ENCODE measurements around the gene MBTD1.
A peak's percentile ranks its signal among the peaks of the same experiment; 100 is the strongest.
"Not testable (repeated sequence)": the region's sequence is repeated elsewhere in the genome, so short reads cannot be mapped to it uniquely, and the experiment has no call there.

MBTD1 gene

GRCh38 chr17:51259564-51260236 is at the start of gene MBTD1:
Gene MBTD1, minus strand, starts transcription at chr17:51260049. Its CDS starts 34,888 bp downstream, at chr17:51225161.
- FAIRE-seq = peak; percentile 13

- no peak for FAIRE-seq
Observed at GRCh38 chr17:51305182-51305581, 45.3 kb upstream of the MBTD1 start.

DNA sequence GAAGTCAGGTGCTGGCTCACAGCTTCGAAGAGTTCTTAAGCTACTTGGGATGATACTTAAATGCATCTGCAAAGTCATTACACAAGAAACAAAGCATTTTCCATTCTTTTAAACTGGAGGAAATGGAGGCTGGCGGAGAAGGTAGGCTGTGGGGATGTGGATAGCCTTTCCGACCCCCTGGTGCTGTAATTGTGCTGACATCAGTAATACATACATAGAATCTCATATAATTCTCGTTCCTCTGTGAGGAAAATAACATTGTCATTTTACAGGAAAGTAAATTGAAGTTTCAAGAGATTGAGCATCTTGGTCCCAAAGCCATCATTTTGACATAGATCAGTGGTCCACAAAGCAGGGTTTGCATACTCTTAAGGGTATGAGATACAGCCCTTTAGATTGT is 40.0 kb upstream of the MBTD1 start:
- no peak for FAIRE-seq

DNA sequence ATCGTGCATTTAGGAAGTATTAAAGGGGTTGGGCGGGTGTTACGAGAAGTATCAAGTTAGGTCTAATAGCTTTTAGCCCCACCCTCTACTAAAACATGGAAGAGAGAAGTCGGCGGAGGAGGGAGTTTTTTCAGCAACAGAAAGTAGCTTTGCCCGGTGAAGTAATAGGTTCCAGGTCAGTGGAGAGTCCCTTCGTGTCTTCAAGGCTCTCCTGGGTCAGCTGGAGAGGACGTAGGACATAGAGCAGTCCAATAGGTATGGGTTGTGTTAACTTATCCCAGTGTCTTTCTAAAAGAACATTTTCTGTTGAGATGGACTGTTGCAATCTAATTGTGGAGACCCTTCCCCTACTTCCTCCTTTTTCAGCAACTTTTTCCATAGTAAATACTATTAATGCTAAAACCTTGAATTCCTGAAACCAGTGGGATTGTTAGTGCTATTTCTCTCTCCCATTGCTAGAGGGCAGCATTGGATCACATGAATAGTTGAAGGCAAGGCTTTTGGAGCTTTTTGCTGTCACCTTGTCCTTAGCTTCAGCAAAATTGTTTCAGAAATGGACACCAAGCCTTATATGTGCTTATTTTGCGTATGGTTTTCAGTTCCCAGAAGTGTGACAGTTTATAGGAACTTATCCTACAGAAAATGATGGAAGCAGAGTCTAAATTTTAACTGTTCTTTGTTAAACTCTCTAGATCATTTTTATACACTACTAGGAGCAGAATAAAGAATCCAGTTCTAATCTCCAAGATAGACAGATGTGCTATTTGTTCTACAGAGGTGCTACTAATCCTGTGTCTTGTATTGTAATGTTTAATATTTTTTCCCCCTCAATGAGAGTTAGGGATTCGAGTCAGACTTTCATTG is 38.9 kb upstream of the MBTD1 start:
- FAIRE-seq = peak; percentile 96

GRCh38 chr17:51294338-51294737 is 34.5 kb upstream of the MBTD1 start:
- FAIRE-seq = not testable (repeated sequence)

DNA sequence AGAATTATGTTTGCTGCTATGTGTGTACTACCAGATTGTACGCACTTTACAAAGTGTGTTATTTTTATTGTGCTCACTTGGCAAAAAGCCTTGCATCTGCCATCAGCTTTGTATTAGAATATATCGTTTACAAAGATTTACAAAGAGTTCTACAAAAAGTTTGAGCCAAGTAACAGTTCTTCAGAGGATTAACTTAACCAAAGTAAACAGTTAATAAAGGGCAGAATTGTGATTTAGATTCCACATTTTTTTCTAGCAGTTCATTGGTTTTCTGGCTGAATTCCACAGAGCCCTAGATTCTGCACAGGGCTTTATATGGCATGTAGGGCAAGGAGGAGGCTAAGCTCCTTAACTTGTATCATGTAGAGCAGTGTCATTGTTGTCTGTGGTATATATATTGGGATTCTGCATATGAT is 29.9 kb upstream of the MBTD1 start:
- no peak for FAIRE-seq

DNA sequence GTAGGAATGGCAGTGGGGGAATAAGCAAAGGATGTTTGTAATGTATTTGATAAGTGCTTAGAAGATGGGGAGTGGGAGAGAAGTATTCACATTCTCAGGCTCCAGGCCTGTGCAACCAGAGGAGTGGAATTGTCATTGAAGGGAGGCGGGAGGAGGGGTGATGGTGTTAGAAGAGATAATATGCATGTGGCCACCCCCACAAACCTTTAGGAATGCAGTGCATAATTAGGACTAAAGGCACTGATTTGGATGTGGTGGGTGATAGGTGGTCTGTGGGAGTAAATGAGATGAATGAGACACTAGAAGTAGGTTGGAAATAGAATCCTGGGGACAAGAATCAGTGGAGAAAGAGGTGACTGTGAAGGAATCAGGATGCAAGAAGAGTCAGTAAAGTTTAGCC is 27.6 kb upstream of the MBTD1 start:
- no peak for FAIRE-seq

GRCh38 chr17:51279183-51279582 is 19.3 kb upstream of the MBTD1 start:
- FAIRE-seq = no peak

- FAIRE-seq = no peak
Observed at GRCh38 chr17:51275381-51275780, 15.5 kb upstream of the MBTD1 start.

GRCh38 chr17:51272812-51273211 is 13.0 kb upstream of the MBTD1 start:
- FAIRE-seq = no peak

- FAIRE-seq = no peak
Observed at GRCh38 chr17:51270636-51271035, 10.8 kb upstream of the MBTD1 start.

DNA sequence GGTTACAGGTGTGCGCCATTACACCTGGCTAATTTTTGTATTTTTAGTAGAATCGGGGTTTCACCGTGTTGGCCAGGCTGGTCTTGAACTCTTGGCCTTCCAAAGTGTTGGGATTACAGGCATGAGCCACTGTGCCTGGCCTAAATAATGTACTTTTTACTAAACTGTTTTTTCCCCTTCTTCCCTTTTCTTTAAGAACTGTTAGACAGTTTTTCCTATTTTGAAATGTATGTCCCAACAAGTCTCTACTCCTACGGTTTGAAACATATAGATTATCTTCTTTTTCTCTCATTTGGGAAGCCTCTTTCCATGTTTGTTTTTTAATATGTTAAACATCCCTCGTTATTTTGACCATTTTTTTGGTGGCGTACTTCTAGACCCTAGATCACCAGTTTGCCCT is 10.1 kb upstream of the MBTD1 start:
- FAIRE-seq = no peak

- FAIRE-seq = not testable (repeated sequence)
Observed at GRCh38 chr17:51264466-51264865, 4.6 kb upstream of the MBTD1 start.

GRCh38 chr17:51263006-51263405 is 3.2 kb upstream of the MBTD1 start:
- no peak for FAIRE-seq

DNA sequence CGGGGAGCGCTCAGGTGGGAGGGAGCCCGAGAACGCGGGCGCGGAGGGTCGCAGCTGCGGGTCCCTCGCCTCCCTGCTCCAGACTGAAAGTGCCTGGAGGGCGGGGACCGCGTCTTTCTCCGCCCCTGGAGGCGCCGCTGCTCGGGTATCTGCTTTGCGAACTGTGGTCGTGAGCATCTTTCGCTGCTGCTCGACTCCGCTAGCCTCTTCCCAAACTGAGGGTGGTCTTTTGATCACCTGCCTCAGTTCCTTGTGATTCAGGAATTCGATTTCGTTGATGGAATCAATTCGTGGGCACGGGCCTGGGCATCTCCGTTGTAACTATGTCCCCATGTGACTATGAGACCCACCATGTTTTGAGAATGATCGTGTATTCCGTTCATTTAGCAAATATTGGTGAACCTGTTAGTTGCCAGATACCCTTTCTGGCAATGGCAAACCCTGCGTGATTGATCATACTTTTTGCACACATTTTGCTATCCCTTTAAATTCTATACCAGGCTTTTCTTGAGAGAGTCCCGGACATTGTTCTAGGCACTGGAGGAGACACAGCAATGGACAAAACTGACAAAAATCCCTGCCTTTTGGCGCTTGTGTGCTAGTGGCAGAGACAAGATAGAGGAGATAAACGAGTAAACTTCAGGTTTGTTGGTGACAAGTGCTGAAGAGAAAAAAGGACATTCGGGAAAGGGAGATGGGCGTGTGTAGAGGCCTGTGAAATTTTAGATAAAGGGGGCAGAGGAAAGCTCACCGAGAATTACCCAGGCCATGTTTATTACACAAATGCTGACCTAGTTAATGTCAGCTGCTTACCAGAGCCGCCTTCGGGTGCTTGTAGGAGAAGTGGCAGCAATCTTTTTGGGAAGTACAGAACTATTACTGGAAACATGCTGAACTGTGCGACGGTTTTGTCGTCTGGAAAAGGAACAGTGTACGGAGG is 1.4 kb upstream of the MBTD1 start:
- no peak for FAIRE-seq

DNA sequence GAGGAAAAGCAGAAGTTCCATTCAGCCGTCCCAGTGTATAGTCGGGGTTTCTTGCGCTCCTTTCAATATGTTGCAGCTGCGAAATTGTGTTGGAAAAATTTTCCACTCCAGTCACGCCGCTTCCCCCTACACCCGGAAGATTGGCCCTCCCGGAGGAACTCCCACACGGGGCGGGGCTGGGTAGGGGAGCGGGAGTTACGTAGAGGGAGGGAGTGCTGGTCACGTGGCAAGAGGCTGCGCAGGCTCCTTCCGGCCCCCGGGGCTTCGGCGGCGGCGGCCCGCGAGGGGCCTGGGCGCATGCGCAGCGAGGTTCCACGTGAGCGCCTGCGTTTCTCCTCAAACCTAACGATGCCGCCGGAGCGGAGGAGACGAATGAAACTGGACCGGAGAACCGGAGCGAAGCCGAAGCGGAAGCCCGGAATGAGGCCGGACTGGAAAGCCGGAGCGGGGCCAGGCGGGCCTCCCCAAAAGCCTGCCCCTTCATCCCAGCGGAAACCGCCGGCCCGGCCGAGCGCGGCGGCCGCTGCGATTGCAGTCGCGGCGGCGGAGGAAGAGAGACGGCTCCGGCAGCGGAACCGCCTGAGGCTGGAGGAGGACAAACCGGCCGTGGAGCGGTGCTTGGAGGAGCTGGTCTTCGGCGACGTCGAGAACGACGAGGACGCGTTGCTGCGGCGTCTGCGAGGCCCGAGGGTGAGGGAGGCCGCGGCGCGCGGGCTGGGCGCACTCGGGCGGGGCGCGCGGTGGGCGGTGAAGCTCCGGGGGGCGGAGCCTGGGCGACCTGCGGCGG is 581 bp upstream of the MBTD1 start, which contains the start of gene UTP18:
Gene UTP18, plus strand, starts transcription at position 310 of the 787 bp plus-strand sequence. Its CDS starts 39 bp downstream, at position 349.
- FAIRE-seq = no peak

DNA sequence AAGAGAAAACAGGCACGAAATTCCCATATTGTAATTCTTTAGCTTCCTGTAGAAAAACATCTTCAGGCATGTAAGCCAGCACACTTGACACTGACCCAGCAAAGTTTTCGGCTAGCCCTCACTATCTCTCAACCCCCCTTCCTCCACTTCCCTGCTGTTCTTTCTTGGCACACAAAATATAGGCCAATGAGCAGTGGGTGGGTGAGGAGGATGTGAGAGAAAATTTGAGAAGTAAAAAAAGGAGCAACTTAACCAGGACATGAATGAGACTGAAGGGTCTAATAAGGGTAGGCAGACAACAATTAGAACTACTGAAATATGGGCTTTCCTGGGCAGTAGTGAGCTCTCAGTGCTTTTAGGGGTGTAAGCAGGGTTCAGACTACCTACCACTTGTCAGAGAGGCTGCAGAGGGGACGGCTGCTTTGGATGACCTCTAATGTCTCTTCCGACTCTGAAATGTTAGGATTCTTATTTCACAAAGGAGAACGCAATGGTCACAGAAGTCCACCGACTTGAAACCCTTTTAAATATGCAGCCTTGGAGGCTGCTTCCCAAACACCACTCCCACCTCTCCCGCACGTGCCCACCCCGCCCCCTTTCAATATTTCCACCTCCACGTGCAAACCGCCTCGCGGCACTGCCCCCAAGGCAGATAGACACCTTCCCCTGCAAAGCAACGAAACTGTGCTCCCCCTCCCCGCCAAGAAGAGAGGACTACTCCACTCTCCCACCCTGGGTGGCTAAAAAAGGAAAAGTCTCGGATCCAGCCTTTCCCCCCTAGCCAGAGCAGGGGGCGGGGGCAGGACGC is 889 bp downstream of the MBTD1 start:
- FAIRE-seq = no peak

DNA sequence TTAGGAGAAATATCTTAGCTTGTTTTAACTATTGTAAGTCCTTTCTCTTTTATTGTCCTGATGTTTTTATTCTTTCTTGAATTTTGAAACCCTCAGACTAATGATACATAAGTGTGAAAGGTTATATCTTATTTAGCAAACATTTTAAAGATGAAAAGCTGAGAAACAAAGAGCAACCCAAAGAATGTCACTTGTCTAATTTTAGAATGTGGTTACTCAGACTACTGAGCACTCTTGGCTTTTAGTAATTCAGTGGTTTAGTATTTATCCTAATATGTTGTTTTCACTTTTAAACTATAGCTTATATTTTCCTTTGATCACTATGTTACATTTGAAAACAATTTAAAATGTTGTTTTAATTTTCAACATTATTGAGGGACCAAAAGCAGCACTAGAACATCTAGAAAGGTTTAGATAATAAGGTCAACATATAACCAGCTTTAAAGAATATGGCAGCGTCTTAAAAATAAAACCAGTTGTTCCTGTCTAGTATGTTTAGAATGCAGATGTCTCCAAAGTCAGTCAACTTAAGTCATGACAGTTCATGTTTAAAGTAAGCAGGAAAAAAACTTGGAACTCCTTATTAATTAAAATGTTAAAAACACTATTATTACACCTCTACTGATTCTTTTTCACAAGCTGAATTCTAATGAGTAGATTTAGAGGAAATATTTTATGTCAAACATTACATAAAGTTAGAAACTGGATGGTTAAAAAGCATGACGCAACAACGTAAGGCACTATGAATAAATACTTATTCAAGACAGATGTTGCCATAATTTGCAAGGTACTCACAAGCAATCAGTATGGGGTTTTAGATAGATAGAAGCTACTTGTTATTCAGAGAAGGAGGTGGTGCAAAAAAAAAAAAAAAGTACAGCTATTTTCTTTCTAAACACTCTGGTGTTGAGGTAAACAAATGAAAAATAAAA is 2.4 kb downstream of the MBTD1 start:
- no peak for FAIRE-seq

GRCh38 chr17:51256101-51256500 is 3.7 kb downstream of the MBTD1 start:
- no peak for FAIRE-seq

DNA sequence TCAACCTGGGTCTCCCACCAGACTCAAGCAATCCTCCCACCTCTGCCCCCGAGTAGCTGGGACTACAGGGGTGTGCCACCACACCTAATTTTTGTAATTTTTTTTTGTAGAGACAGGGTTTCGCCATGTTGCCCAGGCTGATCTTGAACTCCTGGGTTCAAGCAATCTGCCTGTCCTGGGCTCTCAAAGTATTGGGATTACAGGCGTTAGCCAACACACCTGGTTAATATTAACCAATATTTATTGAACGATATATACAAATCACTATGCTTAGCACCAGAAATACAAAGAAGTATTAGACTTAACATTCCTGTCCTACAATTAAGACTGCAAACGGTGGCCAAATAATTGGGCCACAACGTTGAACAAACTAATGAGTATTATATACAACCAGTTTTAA is 4.2 kb downstream of the MBTD1 start:
- no peak for FAIRE-seq
